Esophagus muscularis mucosa (tissue), 4 donors: ENCODE data around the gene HIVEP2.

ENCODE experiments used
- CTCF ChIP-seq, 3 experiments: fragments of 200-600 bp in 2 of 3; fragments of 450-650 bp in 1 of 3; sonication (generic) in 2 of 3; IDR thresholded peaks; one replicate each; pipeline ENCODE4 v1.5.1; 2017 to 2019; ENCODE audit warnings: antibody characterized with exemption in 3 of 3, mild to moderate bottlenecking in 2 of 3, moderate library complexity in 1 of 3
- EP300 ChIP-seq: sonication (generic); formaldehyde crosslinking; IDR thresholded peaks from one replicate; pipeline ENCODE4 v1.6.1; 2017; ENCODE audit warnings: antibody characterized with exemption
- POLR2A ChIP-seq: fragments of 450-650 bp; IDR thresholded peaks from one replicate; pipeline ENCODE4 v1.6.1; 2017; ENCODE audit warnings: antibody characterized with exemption, moderate library complexity, mild to moderate bottlenecking, low read depth
- POLR2AphosphoS5 ChIP-seq, 2 donors: sonication (generic); formaldehyde crosslinking; IDR thresholded peaks; one replicate each; pipeline ENCODE4 v1.6.1; 2017; ENCODE audit warnings: antibody characterized with exemption in 2 of 2

GRCh38 chr6:142902636-142903053 lies 42.3 kb downstream of the HIVEP2 start:
- no peak for TF ChIP-seq EP300
- TF ChIP-seq CTCF (IDR thresholded peaks at IDR 0.05), result no peak
- TF ChIP-seq POLR2A, result no peak
- peak in 1 of 2 donors; percentile 32 for TF ChIP-seq POLR2AphosphoS5 (IDR thresholded peaks at IDR 0.05)
